ENCODE measurements around the gene FREM1.

The FREM1 gene

DNA sequence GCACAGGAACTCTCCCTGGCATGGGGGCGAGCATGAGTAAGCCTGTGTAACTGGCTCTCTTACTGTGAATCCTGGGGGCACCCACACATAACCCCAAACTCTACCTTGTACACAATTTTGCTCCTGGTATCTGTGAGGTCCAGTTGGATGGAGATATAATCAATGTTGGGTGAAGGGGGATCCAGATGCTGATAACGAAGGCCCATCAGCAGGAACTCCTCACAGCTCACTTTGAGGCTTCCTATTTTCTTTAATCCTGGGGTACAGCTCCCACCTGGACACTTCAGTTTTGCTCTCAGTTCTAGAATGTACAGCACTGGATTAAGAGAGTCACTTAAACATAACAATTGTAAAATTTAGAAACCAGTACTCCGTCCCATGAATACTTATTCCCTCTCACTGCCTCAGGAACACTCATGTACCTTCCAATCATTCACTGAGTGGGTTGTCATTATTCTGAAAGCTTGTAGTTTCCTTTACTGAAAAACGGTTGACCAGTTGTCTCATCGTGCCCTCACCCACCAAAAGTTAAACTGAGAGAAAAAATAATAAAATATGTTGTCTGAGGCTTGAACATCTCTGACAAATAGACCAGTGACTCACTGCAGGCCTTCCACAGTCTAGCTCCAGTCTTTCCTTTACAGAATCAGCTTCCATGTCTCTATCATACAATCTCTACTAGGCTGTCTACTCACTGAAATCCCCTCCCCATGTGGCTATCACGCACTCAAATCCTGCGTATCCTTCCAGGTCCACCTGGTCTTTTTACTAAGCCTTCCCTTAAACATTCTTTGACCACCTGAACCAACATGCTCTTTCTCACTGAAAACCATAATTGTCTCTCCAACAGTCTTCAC lies 52.6 kb downstream of the FREM1 start:
- no peak for TF ChIP-seq FOXM1 (IDR thresholded peaks at IDR 0.05; ENCODE audit: borderline replicate concordance, low read depth)
- TF ChIP-seq, protein P1, sequence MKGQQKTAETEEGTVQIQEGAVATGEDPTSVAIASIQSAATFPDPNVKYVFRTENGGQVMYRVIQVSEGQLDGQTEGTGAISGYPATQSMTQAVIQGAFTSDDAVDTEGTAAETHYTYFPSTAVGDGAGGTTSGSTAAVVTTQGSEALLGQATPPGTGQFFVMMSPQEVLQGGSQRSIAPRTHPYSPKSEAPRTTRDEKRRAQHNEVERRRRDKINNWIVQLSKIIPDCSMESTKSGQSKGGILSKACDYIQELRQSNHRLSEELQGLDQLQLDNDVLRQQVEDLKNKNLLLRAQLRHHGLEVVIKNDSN (IDR thresholded peaks at IDR 0.05), result no peak
- TF ChIP-seq NFIC (IDR thresholded peaks at IDR 0.05), result no peak
- TF ChIP-seq, protein P2, sequence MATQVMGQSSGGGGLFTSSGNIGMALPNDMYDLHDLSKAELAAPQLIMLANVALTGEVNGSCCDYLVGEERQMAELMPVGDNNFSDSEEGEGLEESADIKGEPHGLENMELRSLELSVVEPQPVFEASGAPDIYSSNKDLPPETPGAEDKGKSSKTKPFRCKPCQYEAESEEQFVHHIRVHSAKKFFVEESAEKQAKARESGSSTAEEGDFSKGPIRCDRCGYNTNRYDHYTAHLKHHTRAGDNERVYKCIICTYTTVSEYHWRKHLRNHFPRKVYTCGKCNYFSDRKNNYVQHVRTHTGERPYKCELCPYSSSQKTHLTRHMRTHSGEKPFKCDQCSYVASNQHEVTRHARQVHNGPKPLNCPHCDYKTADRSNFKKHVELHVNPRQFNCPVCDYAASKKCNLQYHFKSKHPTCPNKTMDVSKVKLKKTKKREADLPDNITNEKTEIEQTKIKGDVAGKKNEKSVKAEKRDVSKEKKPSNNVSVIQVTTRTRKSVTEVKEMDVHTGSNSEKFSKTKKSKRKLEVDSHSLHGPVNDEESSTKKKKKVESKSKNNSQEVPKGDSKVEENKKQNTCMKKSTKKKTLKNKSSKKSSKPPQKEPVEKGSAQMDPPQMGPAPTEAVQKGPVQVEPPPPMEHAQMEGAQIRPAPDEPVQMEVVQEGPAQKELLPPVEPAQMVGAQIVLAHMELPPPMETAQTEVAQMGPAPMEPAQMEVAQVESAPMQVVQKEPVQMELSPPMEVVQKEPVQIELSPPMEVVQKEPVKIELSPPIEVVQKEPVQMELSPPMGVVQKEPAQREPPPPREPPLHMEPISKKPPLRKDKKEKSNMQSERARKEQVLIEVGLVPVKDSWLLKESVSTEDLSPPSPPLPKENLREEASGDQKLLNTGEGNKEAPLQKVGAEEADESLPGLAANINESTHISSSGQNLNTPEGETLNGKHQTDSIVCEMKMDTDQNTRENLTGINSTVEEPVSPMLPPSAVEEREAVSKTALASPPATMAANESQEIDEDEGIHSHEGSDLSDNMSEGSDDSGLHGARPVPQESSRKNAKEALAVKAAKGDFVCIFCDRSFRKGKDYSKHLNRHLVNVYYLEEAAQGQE (IDR thresholded peaks at IDR 0.05; ENCODE audit: low read depth), result no peak
- TF ChIP-seq EGR1 (IDR thresholded peaks at IDR 0.05), result no peak
- TF ChIP-seq EP300 (IDR thresholded peaks at IDR 0.05; ENCODE audit: borderline replicate concordance), result no peak

DNA sequence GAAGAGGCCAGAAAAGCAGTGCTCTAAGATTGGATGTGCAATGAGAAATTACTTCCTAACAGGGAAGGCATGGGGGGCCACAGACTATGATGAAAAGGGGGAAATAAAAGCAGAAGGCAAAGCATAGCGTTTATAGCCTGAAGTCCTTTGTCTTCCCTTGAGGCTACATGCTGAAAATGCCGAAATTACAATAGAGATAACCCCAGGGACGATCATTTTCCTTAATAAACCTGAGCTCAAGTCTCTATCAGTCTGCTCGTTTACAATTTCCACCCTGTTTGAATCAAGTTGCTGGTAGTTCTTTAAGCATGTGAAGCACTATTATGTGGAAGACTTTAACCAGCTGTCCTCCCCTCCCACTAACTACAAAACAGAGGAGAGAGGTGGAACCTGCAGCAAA lies 60.4 kb downstream of the FREM1 start:
- TF ChIP-seq CEBPB (IDR thresholded peaks at IDR 0.05) (no peak), EGR1 (IDR thresholded peaks at IDR 0.05) (no peak), NFIC (IDR thresholded peaks at IDR 0.05) (no peak), RAD21 (IDR thresholded peaks at IDR 0.05; ENCODE audit: low read depth) (no peak), TCF12 (IDR thresholded peaks at IDR 0.05; ENCODE audit: low read depth) (no peak), TEAD4 (IDR thresholded peaks at IDR 0.05) (no peak), YY1 (IDR thresholded peaks at IDR 0.05; ENCODE audit: low read depth) (no peak), FOXM1 (IDR thresholded peaks at IDR 0.05; ENCODE audit: borderline replicate concordance, low read depth) (no peak), CREB1 (IDR thresholded peaks at IDR 0.05; ENCODE audit: low read depth) (no peak), ZBTB7A (IDR thresholded peaks at IDR 0.05; ENCODE audit: low read depth) (no peak), EP300 (IDR thresholded peaks at IDR 0.05; ENCODE audit: borderline replicate concordance) (no peak), TAF1 (IDR thresholded peaks at IDR 0.05; ENCODE audit: low read depth) (no peak)
- TF ChIP-seq, protein P2 (IDR thresholded peaks at IDR 0.05; ENCODE audit: low read depth), result no peak
- TF ChIP-seq, protein P3, sequence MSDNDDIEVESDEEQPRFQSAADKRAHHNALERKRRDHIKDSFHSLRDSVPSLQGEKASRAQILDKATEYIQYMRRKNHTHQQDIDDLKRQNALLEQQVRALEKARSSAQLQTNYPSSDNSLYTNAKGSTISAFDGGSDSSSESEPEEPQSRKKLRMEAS (IDR thresholded peaks at IDR 0.05), result no peak
- TF ChIP-seq, protein P1 (IDR thresholded peaks at IDR 0.05), result no peak

DNA sequence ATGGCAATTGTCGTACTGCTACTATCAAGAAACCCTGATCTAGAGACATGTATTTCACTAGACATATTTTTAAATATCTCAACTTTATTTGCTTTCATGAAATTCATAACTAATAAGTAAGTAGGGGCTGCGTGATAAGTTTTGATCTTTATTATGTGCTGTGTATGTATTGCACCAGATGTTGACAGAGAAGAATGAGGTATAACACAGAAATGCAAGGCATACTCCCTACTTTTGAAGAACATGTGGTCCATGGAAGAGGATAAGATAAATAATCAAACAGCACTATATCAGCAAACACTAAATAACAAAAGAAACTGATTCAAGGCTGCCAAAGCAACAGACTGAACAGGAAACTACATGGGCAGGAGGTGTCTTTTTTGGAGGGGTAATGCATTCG lies 60.9 kb downstream of the FREM1 start:
- TF ChIP-seq, protein P2 (IDR thresholded peaks at IDR 0.05; ENCODE audit: low read depth), result no peak
- no peak for TF ChIP-seq CREB1 (IDR thresholded peaks at IDR 0.05; ENCODE audit: low read depth)
- TF ChIP-seq, protein P3 (IDR thresholded peaks at IDR 0.05), result no peak
- TF ChIP-seq, protein P1 (IDR thresholded peaks at IDR 0.05), result no peak
- TF ChIP-seq EGR1 (IDR thresholded peaks at IDR 0.05), result no peak
- no peak for TF ChIP-seq YY1 (IDR thresholded peaks at IDR 0.05; ENCODE audit: low read depth)
- TF ChIP-seq RAD21 (IDR thresholded peaks at IDR 0.05; ENCODE audit: low read depth), result no peak
- TF ChIP-seq EP300 (IDR thresholded peaks at IDR 0.05; ENCODE audit: borderline replicate concordance), result no peak
- no peak for TF ChIP-seq FOXM1 (IDR thresholded peaks at IDR 0.05; ENCODE audit: borderline replicate concordance, low read depth)

DNA sequence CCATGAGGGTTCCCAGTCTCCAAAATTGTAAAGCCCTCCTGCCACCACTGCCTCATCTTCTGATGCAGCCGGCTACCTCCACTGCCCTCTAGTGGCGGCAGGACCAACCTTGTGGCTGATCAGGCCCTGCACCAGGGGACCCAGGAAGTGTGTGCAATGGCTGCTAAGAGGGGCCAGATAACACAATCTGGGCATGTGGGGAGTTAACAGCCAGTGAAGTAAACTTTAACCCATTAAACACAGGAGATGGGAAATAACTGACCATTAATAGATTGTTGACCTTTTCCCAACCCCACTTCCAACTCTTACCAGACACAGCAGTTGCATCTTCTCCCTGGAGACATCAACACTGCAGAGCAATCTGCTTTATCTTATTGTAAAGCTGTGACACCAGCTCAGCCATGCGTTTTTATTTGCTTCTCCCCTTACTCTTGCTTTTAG lies 63.3 kb downstream of the FREM1 start:
- 0 out of 2 replicates have a peak, but pooled peaks have one; percentile 49 for TF ChIP-seq YY1 (IDR thresholded peaks at IDR 0.05; ENCODE audit: low read depth)
- peak; percentile 65 for TF ChIP-seq RAD21 (IDR thresholded peaks at IDR 0.05; ENCODE audit: low read depth)
- no peak for TF ChIP-seq EGR1 (IDR thresholded peaks at IDR 0.05)

Measured in Ishikawa (cell line).